ENCODE measurements around the gene APEX1. TPM values are rescaled to one million over a fixed set of nuclear protein-coding genes. Genes with fewer than 3 reads are reported as not detected.
"Not testable (repeated sequence)": the region's sequence is repeated elsewhere in the genome, so short reads cannot be mapped to it uniquely, and the experiment has no call there.

APEX1 gene
- total and polyA plus RNA-seq, 5 donors = 71.5 to 95.2 (median 86.9) TPM

- intact Hi-C loops (cut with DNase I) = no loop called here
- H3K27me3 ChIP-seq (ENCODE audit: control insufficient read depth, insufficient read depth) = no peaks in the 10 kb centered on the region
- ATAC-seq = peak in 1 of 2 donors; percentile 25
- no peaks in the 10 kb centered on the region for H3K4me1 ChIP-seq (ENCODE audit: control insufficient read depth, insufficient read depth, low read length)
- H3K4me3 ChIP-seq (ENCODE audit: low read length) = peak within 1 kb of the TSS; percentile 68
- peak in 1 of 3 donors; percentile 51 for DNase-seq
- WGBS = 66% methylated on average over 17 of the region's 17 CpGs
- H3K9me3 ChIP-seq (ENCODE audit: control insufficient read depth, low read length) = no peaks in the 10 kb centered on the region
- H3K27ac ChIP-seq (ENCODE audit: low read length) = peak within 1 kb of the TSS; percentile 43
Measured at GRCh38 chr14:20435582-20436362, 19.3 kb upstream of the APEX1 start, which contains the start of gene KLHL33. TSS of gene KLHL33 (minus strand) at chr14:20436166. CDS start at chr14:20435811, 355 bp downstream.

- DNase-seq (no peak), ATAC-seq (no peak)
- intact Hi-C loops (cut with DNase I) = no loop called here
- H3K27ac ChIP-seq (ENCODE audit: low read length) = no peak overlapping the region
- no peak overlapping the region for H3K4me3 ChIP-seq (ENCODE audit: low read length)
- H3K9me3 ChIP-seq (ENCODE audit: control insufficient read depth, low read length) = no peaks in the 10 kb centered on the region
- WGBS = 92% methylated on average over 4 of the region's 4 CpGs
- H3K4me1 ChIP-seq (ENCODE audit: control insufficient read depth, insufficient read depth, low read length) = no peaks in the 10 kb centered on the region
- no peaks in the 10 kb centered on the region for H3K27me3 ChIP-seq (ENCODE audit: control insufficient read depth, insufficient read depth)
Measured at GRCh38 chr14:20436363-20436755, 18.7 kb upstream of the APEX1 start.

- Histone ChIP-seq H3K9me3 (ENCODE audit: control insufficient read depth, low read length) (no peaks in the 10 kb centered on the region), H3K27ac (ENCODE audit: low read length) (no peak overlapping the region), H3K27me3 (ENCODE audit: control insufficient read depth, insufficient read depth) (no peaks in the 10 kb centered on the region), H3K4me1 (ENCODE audit: control insufficient read depth, insufficient read depth, low read length) (no peaks in the 10 kb centered on the region), H3K4me3 (ENCODE audit: low read length) (no peak overlapping the region)
- no peak for ATAC-seq
- intact Hi-C loops (cut with DNase I) = no loop called here
- WGBS = 90% methylated on average over 7 of the region's 7 CpGs
- DNase-seq = no peak
Measured at GRCh38 chr14:20438664-20439063, 16.4 kb upstream of the APEX1 start.

GRCh38 chr14:20440465-20440864 is 14.6 kb upstream of the APEX1 start:
- DNase-seq (no peak), ATAC-seq (no peak)
- Histone ChIP-seq H3K9me3 (ENCODE audit: control insufficient read depth, low read length) (no peaks in the 10 kb centered on the region), H3K4me1 (ENCODE audit: control insufficient read depth, insufficient read depth, low read length) (no peaks in the 10 kb centered on the region), H3K27ac (ENCODE audit: low read length) (no peak overlapping the region), H3K27me3 (ENCODE audit: control insufficient read depth, insufficient read depth) (no peaks in the 10 kb centered on the region), H3K4me3 (ENCODE audit: low read length) (no peak overlapping the region)
- 81% methylated on average over 5 of the region's 5 CpGs for WGBS
- intact Hi-C loops (cut with DNase I) = no loop called here

- no peak overlapping the region for H3K4me3 ChIP-seq (ENCODE audit: low read length)
- intact Hi-C loops (cut with DNase I) = no loop called here
- H3K9me3 ChIP-seq (ENCODE audit: control insufficient read depth, low read length) = no peaks in the 10 kb centered on the region
- H3K27me3 ChIP-seq (ENCODE audit: control insufficient read depth, insufficient read depth) = no peaks in the 10 kb centered on the region
- no peak for ATAC-seq
- no peaks in the 10 kb centered on the region for H3K4me1 ChIP-seq (ENCODE audit: control insufficient read depth, insufficient read depth, low read length)
- WGBS = 70% methylated on average over 5 of the region's 5 CpGs
- DNase-seq = no peak
- no peak overlapping the region for H3K27ac ChIP-seq (ENCODE audit: low read length)
Measured at GRCh38 chr14:20440882-20441281, 14.1 kb upstream of the APEX1 start.

- Histone ChIP-seq H3K27ac (ENCODE audit: low read length) (no peak overlapping the region), H3K4me1 (ENCODE audit: control insufficient read depth, insufficient read depth, low read length) (no peaks in the 10 kb centered on the region), H3K4me3 (ENCODE audit: low read length) (no peak overlapping the region), H3K27me3 (ENCODE audit: control insufficient read depth, insufficient read depth) (no peaks in the 10 kb centered on the region), H3K9me3 (ENCODE audit: control insufficient read depth, low read length) (no peaks in the 10 kb centered on the region)
- ATAC-seq (no peak), DNase-seq (no peak)
- 79% methylated on average over 2 of the region's 2 CpGs for WGBS
- intact Hi-C loops (cut with DNase I) = no loop called here
Measured at GRCh38 chr14:20441461-20441860, 13.6 kb upstream of the APEX1 start.

DNA sequence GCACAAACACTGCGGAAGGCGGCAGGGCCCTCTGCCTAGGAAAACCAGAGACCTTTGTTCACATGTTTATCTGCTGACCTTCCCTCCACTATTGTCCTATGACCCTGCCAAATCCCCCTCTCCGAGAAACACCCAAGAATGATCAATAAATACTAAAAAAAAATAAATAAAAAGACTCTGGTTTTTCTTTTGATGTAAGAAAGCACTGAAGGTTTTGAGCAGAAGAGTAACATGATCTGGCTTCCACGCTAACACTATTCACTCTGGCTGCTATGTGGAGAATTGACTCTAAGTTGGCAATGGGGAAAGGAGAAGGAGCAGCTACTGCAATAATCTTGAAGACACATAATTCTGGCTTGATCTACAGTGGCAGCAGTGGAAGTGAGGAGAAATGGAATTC is 11.4 kb upstream of the APEX1 start:
- H3K27ac ChIP-seq (ENCODE audit: low read length); DNase-seq; H3K4me3 ChIP-seq (ENCODE audit: low read length); H3K9me3 ChIP-seq (ENCODE audit: control insufficient read depth, low read length); intact Hi-C loops (cut with DNase I); H3K4me1 ChIP-seq (ENCODE audit: control insufficient read depth, insufficient read depth, low read length); H3K27me3 ChIP-seq (ENCODE audit: control insufficient read depth, insufficient read depth); ATAC-seq: not testable (repeated sequence)
- 97% methylated on average over 2 of the region's 4 CpGs for WGBS

DNA sequence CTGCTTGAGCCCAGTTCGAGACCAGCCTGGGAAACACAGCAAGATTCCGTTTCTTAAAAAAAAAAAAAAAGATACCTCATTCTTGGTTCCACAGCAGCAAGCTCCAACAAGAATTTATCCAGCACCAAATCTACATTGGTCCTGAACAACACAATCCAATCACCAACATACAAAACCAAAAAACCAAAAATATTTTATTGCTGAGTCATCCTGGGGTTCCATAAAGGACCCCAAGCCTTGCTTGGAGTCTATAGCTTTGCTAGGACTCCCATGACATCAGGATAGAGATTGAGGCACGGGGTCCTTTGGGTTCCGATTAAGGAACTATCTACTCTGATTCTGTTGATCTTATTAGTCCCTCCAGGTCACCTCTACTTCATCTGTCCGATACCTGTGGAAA is 8.1 kb upstream of the APEX1 start:
- no peak overlapping the region for H3K4me3 ChIP-seq (ENCODE audit: low read length)
- no peaks in the 10 kb centered on the region for H3K4me1 ChIP-seq (ENCODE audit: control insufficient read depth, insufficient read depth, low read length)
- H3K27ac ChIP-seq (ENCODE audit: low read length) = no peak overlapping the region
- DNase-seq = no peak
- no peaks in the 10 kb centered on the region for H3K27me3 ChIP-seq (ENCODE audit: control insufficient read depth, insufficient read depth)
- intact Hi-C loops (cut with DNase I) = no loop called here
- 96% methylated on average over 5 of the region's 5 CpGs for WGBS
- ATAC-seq = no peak
- no peaks in the 10 kb centered on the region for H3K9me3 ChIP-seq (ENCODE audit: control insufficient read depth, low read length)

- ATAC-seq; H3K4me1 ChIP-seq (ENCODE audit: control insufficient read depth, insufficient read depth, low read length); H3K9me3 ChIP-seq (ENCODE audit: control insufficient read depth, low read length); DNase-seq; H3K27me3 ChIP-seq (ENCODE audit: control insufficient read depth, insufficient read depth); H3K4me3 ChIP-seq (ENCODE audit: low read length); H3K27ac ChIP-seq (ENCODE audit: low read length): not testable (repeated sequence)
- intact Hi-C loops (cut with DNase I) = loop anchor here in 1 of 4 donors (10.0 kb wide), 1 partner anchor 108 kb away; the partner anchor contains the start of gene PARP2
- 93% methylated on average over 8 of the region's 8 CpGs for WGBS
Measured at GRCh38 chr14:20452831-20453230, 2.2 kb upstream of the APEX1 start.

DNA sequence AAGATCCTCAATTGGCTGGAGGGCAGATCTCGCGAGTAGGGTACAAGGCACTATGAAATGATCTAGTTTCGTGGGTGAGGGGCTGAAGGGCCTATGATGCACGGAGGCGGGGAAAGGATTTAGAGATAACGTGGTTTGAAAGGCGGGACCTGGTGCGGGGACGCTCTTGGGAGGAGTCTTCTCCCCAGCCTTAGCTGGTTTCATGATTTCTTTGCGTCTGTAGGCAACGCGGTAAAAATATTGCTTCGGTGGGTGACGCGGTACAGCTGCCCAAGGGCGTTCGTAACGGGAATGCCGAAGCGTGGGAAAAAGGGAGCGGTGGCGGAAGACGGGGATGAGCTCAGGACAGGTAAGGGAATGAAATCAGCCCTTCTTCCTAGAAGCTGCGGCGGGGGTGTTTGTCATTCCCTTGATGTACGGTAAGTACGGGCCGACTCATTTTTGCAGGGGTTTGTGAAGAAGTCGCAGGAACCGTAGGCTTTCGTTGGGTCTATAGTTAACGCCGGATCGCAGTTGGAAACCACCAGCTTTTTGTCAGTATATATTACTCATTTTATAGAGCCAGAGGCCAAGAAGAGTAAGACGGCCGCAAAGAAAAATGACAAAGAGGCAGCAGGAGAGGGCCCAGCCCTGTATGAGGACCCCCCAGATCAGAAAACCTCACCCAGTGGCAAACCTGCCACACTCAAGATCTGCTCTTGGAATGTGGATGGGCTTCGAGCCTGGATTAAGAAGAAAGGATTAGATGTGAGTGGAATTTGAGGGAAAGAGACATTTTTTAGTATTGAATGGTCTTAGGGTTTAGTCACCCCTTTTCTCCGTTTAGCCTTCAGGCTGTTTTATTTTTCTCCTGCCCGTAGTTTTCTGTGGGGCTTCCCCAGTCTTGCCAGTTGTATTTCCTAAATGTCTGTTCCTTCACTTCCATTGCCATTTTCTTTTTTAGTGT is 602 bp downstream of the APEX1 start:
- peak; percentile 66 to 77 for ATAC-seq
- Histone ChIP-seq H3K27me3 (ENCODE audit: control insufficient read depth, insufficient read depth) (no peaks in the 10 kb centered on the region), H3K27ac (ENCODE audit: low read length) (peak overlapping the region; percentile 62), H3K4me3 (ENCODE audit: low read length) (peak overlapping the region; percentile 47), H3K9me3 (ENCODE audit: control insufficient read depth, low read length) (no peaks in the 10 kb centered on the region), H3K4me1 (ENCODE audit: control insufficient read depth, insufficient read depth, low read length) (peaks cover 5% of the 10 kb centered on the region)
- no peak for DNase-seq
- 1% methylated on average over 39 of the region's 39 CpGs for WGBS
- intact Hi-C loops (cut with DNase I) = loop anchor here in 1 of 4 donors (10.0 kb wide), 1 partner anchor 111 kb away; the partner anchor contains the start of gene PARP2

DNA sequence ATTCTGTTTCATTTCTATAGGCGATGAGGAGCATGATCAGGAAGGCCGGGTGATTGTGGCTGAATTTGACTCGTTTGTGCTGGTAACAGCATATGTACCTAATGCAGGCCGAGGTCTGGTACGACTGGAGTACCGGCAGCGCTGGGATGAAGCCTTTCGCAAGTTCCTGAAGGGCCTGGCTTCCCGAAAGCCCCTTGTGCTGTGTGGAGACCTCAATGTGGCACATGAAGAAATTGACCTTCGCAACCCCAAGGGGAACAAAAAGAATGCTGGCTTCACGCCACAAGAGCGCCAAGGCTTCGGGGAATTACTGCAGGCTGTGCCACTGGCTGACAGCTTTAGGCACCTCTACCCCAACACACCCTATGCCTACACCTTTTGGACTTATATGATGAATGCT is 1.9 kb downstream of the APEX1 start:
- Histone ChIP-seq H3K9me3 (ENCODE audit: control insufficient read depth, low read length) (no peaks in the 10 kb centered on the region), H3K4me1 (ENCODE audit: control insufficient read depth, insufficient read depth, low read length) (peaks cover 5% of the 10 kb centered on the region), H3K27ac (ENCODE audit: low read length) (no peak overlapping the region), H3K4me3 (ENCODE audit: low read length) (no peak overlapping the region), H3K27me3 (ENCODE audit: control insufficient read depth, insufficient read depth) (no peaks in the 10 kb centered on the region)
- DNase-seq (peak in 1 of 3 donors; percentile 33), ATAC-seq (no peak)
- intact Hi-C loops (cut with DNase I) = loop anchor here in 1 of 4 donors (10.0 kb wide), 1 partner anchor 112 kb away; the partner anchor contains the start of gene PARP2
- WGBS = 75% methylated on average over 13 of the region's 13 CpGs
